AG04450 (cell line): ENCODE data around the gene RGS1. TPM values are rescaled to one million over a fixed set of nuclear protein-coding genes. Genes with fewer than 3 reads are reported as not detected.

Experiments
- CTCF ChIA-PET: fragments of 300-600, 350-600 bp; formaldehyde crosslinking; extraction: SDS; loops from one replicate; lab custom pipeline; 2022; ENCODE audit warnings: antibody characterized with exemption, inconsistent platforms; lab: Charles Lee
- POLR2A ChIA-PET: fragments of 350-600 bp; formaldehyde crosslinking; extraction: SDS; loops from one replicate; lab custom pipeline; 2021; ENCODE audit warnings: antibody characterized with exemption, inconsistent platforms; lab: Yijun Ruan, JAX
- DNase-seq: peaks from one replicate; pipeline ENCODE4 v3.0.0-alpha.2; 2011; ENCODE audit warnings: low read depth, low spot score
- H3K27ac ChIP-seq: one replicate; pipeline ENCODE4 v1.5.1; 2012; ENCODE audit warnings: low read depth, low read length, control low read depth
- H3K27me3 ChIP-seq: one replicate; pipeline ENCODE4 v1.6.0; 2012; ENCODE audit warnings: low read length; ENCODE audit not compliant: control insufficient read depth, insufficient read depth
- H3K4me3 ChIP-seq: 2 replicates; pipeline ENCODE4 v1.5.1; 2011; ENCODE audit warnings: mild to moderate bottlenecking, low read depth, low read length, control low read depth
- H3K9me3 ChIP-seq: 2 replicates; pipeline ENCODE4 v1.5.1; 2012; ENCODE audit warnings: low read length; ENCODE audit not compliant: control insufficient read depth, insufficient read depth
- CTCF ChIP-seq: IDR thresholded peaks from 2 replicates; pipeline ENCODE4 v1.5.1; 2011; ENCODE audit warnings: low read depth, low read length, control low read depth, inconsistent platforms
- polyA minus RNA-seq: library from RNA; depleted of rRNA, polyadenylated mRNA; stranded (reverse); fragments of >200 nt; gene quantifications from 2 replicates; pipeline ENCODE4 v1.2.3, GENCODE V29; 2011; rRNA and poly(A)+ RNA removed
- polyA plus RNA-seq: library from polyadenylated mRNA; depleted of rRNA; stranded (reverse); fragments of >200 nt; gene quantifications from 2 replicates; pipeline ENCODE4 v1.2.3, GENCODE V29; 2011; rRNA removed

The RGS1 gene
- not detected in 2 replicates for polyA plus RNA-seq
- not detected in 2 replicates for polyA minus RNA-seq

GRCh38 chr1:192575499-192576189 lies at the start of gene RGS1:
Gene RGS1, plus strand, starts transcription at chr1:192575773. Its CDS starts 20 bp downstream, at chr1:192575793.
- H3K27me3 ChIP-seq: no peaks in the 10 kb centered on the region
- no peak within 1 kb of the TSS for H3K27ac ChIP-seq
- ChIA-PET POLR2A (no interaction called here), CTCF (no interaction called here)
- no peaks in the 10 kb centered on the region for H3K9me3 ChIP-seq
- DNase-seq: no peak
- TF ChIP-seq CTCF: no peak
- H3K4me3 ChIP-seq: no peak within 1 kb of the TSS

GRCh38 chr1:192527111-192527795 lies 48.3 kb upstream of the RGS1 start:
- CTCF ChIA-PET: no interaction called here
- no peaks in the 10 kb centered on the region for H3K9me3 ChIP-seq
- H3K4me3 ChIP-seq: no peak overlapping the region
- H3K27ac ChIP-seq: no peak overlapping the region
- no peak for TF ChIP-seq CTCF
- no peaks in the 10 kb centered on the region for H3K27me3 ChIP-seq
- POLR2A ChIA-PET: no interaction called here
- DNase-seq: no peak

GRCh38 chr1:192527950-192528349 lies 47.6 kb upstream of the RGS1 start:
- Histone ChIP-seq H3K27ac (no peak overlapping the region), H3K9me3 (no peaks in the 10 kb centered on the region), H3K4me3 (no peak overlapping the region), H3K27me3 (no peaks in the 10 kb centered on the region)
- ChIA-PET POLR2A (no interaction called here), CTCF (no interaction called here)
- no peak for DNase-seq
- TF ChIP-seq CTCF: no peak

- no peak overlapping the region for H3K4me3 ChIP-seq
- TF ChIP-seq CTCF: no peak
- H3K27me3 ChIP-seq: no peaks in the 10 kb centered on the region
- H3K27ac ChIP-seq: no peak overlapping the region
- ChIA-PET CTCF (no interaction called here), POLR2A (interaction anchor here (1.8 kb wide), 1 partner anchor 10 kb away, joined by 6 read pairs; no protein-coding TSS in a partner anchor)
- DNase-seq: no peak
- H3K9me3 ChIP-seq: no peaks in the 10 kb centered on the region
Measured at GRCh38 chr1:192529031-192529755, 46.4 kb upstream of the RGS1 start.

GRCh38 chr1:192529811-192530210 lies 45.8 kb upstream of the RGS1 start:
- Histone ChIP-seq H3K4me3 (no peak overlapping the region), H3K27ac (no peak overlapping the region), H3K27me3 (no peaks in the 10 kb centered on the region), H3K9me3 (no peaks in the 10 kb centered on the region)
- DNase-seq: no peak
- POLR2A ChIA-PET: interaction anchor here (1.8 kb wide), 1 partner anchor 10 kb away, joined by 6 read pairs; no protein-coding TSS in a partner anchor
- CTCF ChIA-PET: no interaction called here
- no peak for TF ChIP-seq CTCF
